Stimulated activated CD4-positive, alpha-beta T cell treated with anti-CD3 and anti-CD28 coated beads, Interleukin-1b, Interleukin-23, amount 100 ng/mL, for 1 hour (primary cell): ENCODE results near the gene PGF.

Experiments used
- DNase-seq, 2 donors: peaks; one replicate each; pipeline ENCODE4 v3.0.0-alpha.2; 2020; ENCODE audit warnings: low read depth in 2 of 2

PGF gene

GRCh38 chr14:74919421-74920165 lies 35.8 kb downstream of the PGF start:
- DNase-seq: no peak

- DNase-seq: no peak
Measured at GRCh38 chr14:74918380-74918779, 37.0 kb downstream of the PGF start.

GRCh38 chr14:74917646-74918081 lies 37.7 kb downstream of the PGF start:
- no peak for DNase-seq

- DNase-seq: no peak
Measured at GRCh38 chr14:74917178-74917543, 38.2 kb downstream of the PGF start.

- DNase-seq: no peak
Measured at GRCh38 chr14:74915826-74916225, 39.6 kb downstream of the PGF start.

GRCh38 chr14:74915426-74915825 lies 40.0 kb downstream of the PGF start:
- no peak for DNase-seq

- DNase-seq: no peak
Measured at GRCh38 chr14:74913986-74914573, 41.3 kb downstream of the PGF start.

- no peak for DNase-seq
Measured at GRCh38 chr14:74913393-74913910, 41.9 kb downstream of the PGF start.

GRCh38 chr14:74912801-74913200 lies 42.6 kb downstream of the PGF start:
- DNase-seq: no peak

GRCh38 chr14:74912111-74912510 lies 43.3 kb downstream of the PGF start:
- no peak for DNase-seq

GRCh38 chr14:74911704-74912103 lies 43.7 kb downstream of the PGF start:
- no peak for DNase-seq

GRCh38 chr14:74911221-74911620 lies 44.2 kb downstream of the PGF start:
- DNase-seq: no peak

- DNase-seq: no peak
Measured at GRCh38 chr14:74910556-74910955, 44.8 kb downstream of the PGF start.

GRCh38 chr14:74909911-74910310 lies 45.5 kb downstream of the PGF start:
- no peak for DNase-seq

GRCh38 chr14:74909501-74909900 lies 45.9 kb downstream of the PGF start:
- DNase-seq: no peak

- DNase-seq: no peak
Measured at GRCh38 chr14:74908861-74909341, 46.5 kb downstream of the PGF start.

- DNase-seq: no peak
Measured at GRCh38 chr14:74907744-74908143, 47.7 kb downstream of the PGF start.

GRCh38 chr14:74906925-74907521 lies 48.4 kb downstream of the PGF start:
- DNase-seq: no peak

- DNase-seq: peak; percentile 52 to 72
Measured at GRCh38 chr14:74905595-74906142, 49.7 kb downstream of the PGF start.

GRCh38 chr14:74904635-74905503 lies 50.5 kb downstream of the PGF start:
- no peak for DNase-seq

GRCh38 chr14:74902941-74903705 lies 52.3 kb downstream of the PGF start:
- DNase-seq: no peak
